SJCRH30 (cell line): ENCODE measurements around the gene PARD3. TPM values are rescaled to one million over a fixed set of nuclear protein-coding genes. Genes with fewer than 3 reads are reported as not detected.

ENCODE experiments used
- DNase-seq, 2 experiments: peaks; one replicate each; pipeline ENCODE4 v3.0.0-alpha.2; 2015 to 2020
- H3K27ac ChIP-seq: fragments of 250-450 bp; sonication (Bioruptor Pico); 2 replicates; pipeline ENCODE4 v1.5.1; 2020; ENCODE audit warnings: mild to moderate bottlenecking, moderate library complexity
- H3K27me3 ChIP-seq: fragments of 250-450 bp; sonication (Bioruptor Pico); 2 replicates; pipeline ENCODE4 v1.5.1; 2020; ENCODE audit warnings: mild to moderate bottlenecking, moderate library complexity
- H3K36me3 ChIP-seq: fragments of 250-450 bp; sonication (Bioruptor Pico); 2 replicates; pipeline ENCODE4 v1.5.1; 2020; ENCODE audit warnings: mild to moderate bottlenecking, moderate library complexity
- H3K4me1 ChIP-seq: fragments of 250-450 bp; sonication (Bioruptor Pico); 2 replicates; pipeline ENCODE4 v1.5.1; 2020; ENCODE audit warnings: mild to moderate bottlenecking, moderate library complexity
- H3K4me3 ChIP-seq: fragments of 250-450 bp; sonication (Bioruptor Pico); 2 replicates; pipeline ENCODE4 v1.5.1; 2020; ENCODE audit warnings: mild to moderate bottlenecking, moderate library complexity
- H3K9me3 ChIP-seq: fragments of 250-450 bp; sonication (Bioruptor Pico); replicated peaks from 2 replicates; pipeline ENCODE4 v1.5.1; 2020; ENCODE audit warnings: mild to moderate bottlenecking, moderate library complexity
- total RNA-seq: library from RNA; depleted of rRNA; stranded (reverse); fragments of >200 nt; shearing (Covaris generic); gene quantifications from 2 replicates; pipeline ENCODE4 v1.2.3, GENCODE V29; 2014

The PARD3 gene
- total RNA-seq, 1 experiment from 2014 or later: 58.7 TPM

DNA sequence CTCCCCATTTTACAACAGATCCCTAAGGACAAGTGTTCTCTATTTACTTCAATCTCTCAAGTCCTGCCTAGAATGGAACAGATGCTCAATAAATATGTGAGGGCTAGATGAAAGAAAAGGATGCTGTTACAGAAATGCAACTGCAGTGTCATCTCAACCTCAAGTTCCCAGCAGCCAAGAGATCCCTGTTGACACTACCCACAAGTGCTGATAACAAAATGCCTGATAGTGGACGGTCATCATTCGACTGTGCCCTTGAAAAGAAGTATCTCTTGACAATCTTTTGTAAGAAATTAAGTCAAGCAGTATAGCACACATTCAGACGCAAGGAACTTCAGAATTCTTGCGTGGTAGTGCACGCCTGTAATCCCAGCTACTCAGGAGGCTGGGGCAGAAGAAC, 133.2 kb downstream of the PARD3 start:
- Histone ChIP-seq H3K36me3 (no peaks in the 10 kb centered on the region), H3K4me3 (no peak overlapping the region), H3K27ac (no peak overlapping the region), H3K4me1 (no peaks in the 10 kb centered on the region), H3K9me3 (no peaks in the 10 kb centered on the region), H3K27me3 (no peaks in the 10 kb centered on the region)
- no peak for DNase-seq

DNA sequence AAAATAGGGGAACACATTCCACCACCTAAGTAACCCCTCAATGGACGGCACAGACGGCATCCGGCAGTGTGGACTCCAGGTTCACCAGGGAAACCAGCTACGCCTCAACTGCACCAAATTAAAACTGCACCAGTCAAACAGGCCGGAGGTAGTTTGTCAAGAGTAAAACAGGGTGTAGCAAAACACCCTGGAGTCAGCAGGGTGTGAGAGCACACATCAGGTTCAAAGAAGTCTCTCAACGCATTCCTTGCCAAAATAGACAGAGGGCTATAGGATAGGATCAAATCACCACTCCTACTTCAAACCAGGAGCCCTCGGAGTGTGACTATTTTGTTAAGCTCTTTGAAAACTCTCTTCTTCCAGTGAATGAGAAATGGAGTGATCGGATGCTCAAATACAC, 135.9 kb downstream of the PARD3 start:
- H3K4me1 ChIP-seq: no peaks in the 10 kb centered on the region
- H3K9me3 ChIP-seq: no peaks in the 10 kb centered on the region
- no peak for DNase-seq

DNA sequence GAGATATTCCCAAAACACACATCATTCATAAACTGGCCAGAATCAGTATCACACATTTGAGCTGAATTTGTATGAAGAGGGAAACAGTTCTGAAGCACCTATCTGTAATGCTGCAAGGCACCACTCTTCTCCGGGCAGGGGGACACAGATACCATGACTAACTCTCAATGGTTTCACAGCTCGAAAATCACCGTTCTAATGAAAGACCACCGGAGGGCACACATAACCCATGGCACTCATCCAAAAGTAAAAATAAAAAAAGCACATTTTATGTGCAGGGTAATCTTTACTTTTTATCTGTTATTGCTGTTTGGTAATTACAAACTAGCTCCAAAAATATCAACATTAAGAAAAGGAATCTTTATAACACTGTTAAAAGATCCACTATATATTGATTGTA, 137.5 kb downstream of the PARD3 start:
- Histone ChIP-seq H3K4me1 (no peaks in the 10 kb centered on the region), H3K36me3 (no peaks in the 10 kb centered on the region), H3K27ac (no peak overlapping the region), H3K4me3 (no peak overlapping the region), H3K9me3 (no peaks in the 10 kb centered on the region), H3K27me3 (no peaks in the 10 kb centered on the region)
- peak; percentile 13 to 43 for DNase-seq

More for the DNA sequence above, 135.9 kb downstream of the PARD3 start:
- H3K27ac ChIP-seq: no peak overlapping the region
- H3K27me3 ChIP-seq: no peaks in the 10 kb centered on the region
- no peak overlapping the region for H3K4me3 ChIP-seq
- H3K36me3 ChIP-seq: no peaks in the 10 kb centered on the region

DNA sequence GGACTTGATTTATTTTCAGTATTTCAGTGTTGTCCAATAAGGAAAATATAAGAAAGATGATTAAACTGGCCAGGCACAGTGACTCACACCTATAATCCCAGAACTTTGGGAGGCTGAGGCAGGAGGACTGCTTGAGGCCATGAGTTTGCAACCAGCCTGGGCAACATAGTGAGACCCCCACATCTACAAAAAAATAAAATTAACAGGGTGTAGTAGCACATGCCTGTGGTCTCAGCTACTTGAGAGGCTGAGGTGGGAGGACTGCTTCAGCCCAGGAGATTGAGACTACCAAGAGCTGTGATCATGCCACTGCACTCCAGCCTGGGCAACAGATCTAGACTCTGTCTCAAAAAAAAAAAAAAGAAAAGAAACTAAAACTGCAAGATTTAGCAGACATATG, 138.0 kb downstream of the PARD3 start:
- no peaks in the 10 kb centered on the region for H3K4me1 ChIP-seq
- no peaks in the 10 kb centered on the region for H3K9me3 ChIP-seq
- no peak overlapping the region for H3K27ac ChIP-seq
- H3K4me3 ChIP-seq: no peak overlapping the region
- no peak for DNase-seq
- no peaks in the 10 kb centered on the region for H3K36me3 ChIP-seq
- H3K27me3 ChIP-seq: no peaks in the 10 kb centered on the region

DNA sequence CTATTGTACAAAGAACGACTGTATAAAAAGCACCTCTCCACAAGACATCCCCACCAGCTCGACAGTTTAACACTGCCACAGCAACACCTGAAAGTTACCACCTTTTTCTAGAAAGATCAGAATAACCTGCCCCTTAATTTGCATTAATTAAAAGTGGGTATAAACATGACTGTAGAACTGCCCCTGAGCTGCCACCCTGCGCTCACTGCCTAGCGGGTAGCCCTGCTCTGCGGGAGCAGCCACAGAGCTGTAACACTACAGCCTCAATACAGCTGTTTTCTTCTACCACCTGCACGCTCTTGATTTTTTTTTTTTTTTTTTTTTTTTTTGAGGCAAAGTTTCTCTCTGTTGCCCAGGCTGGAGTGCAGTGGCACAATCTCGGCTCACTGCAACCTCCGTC, 140.9 kb downstream of the PARD3 start:
- H3K27ac ChIP-seq: no peak overlapping the region
- H3K9me3 ChIP-seq: no peaks in the 10 kb centered on the region
- no peak overlapping the region for H3K4me3 ChIP-seq
- no peaks in the 10 kb centered on the region for H3K36me3 ChIP-seq
- H3K4me1 ChIP-seq: no peaks in the 10 kb centered on the region
- H3K27me3 ChIP-seq: no peaks in the 10 kb centered on the region
- DNase-seq: no peak

DNA sequence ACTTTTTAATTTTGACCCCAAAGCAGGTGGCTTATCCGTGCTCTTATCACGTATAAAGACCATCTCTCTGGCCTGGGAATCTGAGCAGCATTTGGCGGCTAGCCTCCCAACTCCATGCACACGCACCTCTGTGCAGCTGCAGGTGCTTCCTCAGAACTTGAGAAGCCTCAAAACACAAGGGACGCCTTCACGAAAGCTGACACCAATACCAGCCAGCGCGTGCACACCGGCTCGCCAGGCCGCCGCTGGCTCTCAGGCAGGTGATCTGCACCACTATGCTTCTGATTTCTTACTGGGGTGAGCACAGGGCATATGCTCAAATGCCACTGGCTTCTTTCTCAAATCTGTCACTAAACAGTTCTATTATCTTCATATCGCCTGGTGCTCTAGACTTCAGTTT, 145.0 kb downstream of the PARD3 start:
- H3K4me1 ChIP-seq: peaks cover 7% of the 10 kb centered on the region; the same call in 1 of the 2 replicates
- H3K9me3 ChIP-seq: no peaks in the 10 kb centered on the region
- no peaks in the 10 kb centered on the region for H3K36me3 ChIP-seq
- H3K4me3 ChIP-seq: no peak overlapping the region
- H3K27me3 ChIP-seq: no peaks in the 10 kb centered on the region
- H3K27ac ChIP-seq: no peak overlapping the region
- no peak for DNase-seq

DNA sequence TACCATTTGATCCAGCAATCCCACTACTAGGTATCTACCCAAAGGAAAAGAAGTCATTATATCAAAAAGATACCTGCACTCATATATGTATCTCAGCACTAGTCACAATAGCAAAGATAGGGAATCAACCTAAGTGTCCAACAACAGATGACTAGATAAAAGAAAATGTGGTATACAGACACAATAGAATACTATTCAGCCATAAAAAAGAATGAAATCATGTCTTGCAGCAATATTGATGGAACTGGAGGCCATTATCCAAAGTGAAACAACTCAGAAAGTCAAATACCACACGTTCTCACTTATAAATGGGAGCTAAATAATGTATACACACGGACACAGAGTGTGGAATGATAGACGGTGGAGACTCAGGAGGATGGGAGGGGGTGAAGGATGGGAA, 146.0 kb downstream of the PARD3 start:
- Histone ChIP-seq H3K4me3 (no peak overlapping the region), H3K27ac (no peak overlapping the region)
- DNase-seq: no peak

DNA sequence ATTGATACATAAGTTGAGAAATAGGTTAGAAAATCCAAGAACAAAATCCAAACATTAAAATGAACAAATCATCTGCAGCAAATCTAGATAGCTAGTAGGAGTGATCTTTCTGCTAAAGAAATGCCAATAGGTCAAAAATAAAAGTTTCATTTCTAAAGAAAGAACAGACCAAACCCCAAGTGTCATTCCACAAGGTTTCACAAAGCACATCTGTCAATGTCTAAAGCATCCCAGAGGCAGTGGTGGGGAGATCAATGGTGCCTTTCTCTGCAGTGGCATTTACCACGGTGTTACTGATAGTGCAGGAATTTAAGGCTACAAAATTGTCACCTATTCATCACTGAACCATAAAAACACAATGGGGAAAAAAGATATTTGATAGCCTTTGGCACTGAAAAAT, 147.9 kb downstream of the PARD3 start:
- DNase-seq: no peak
- no peak overlapping the region for H3K27ac ChIP-seq

More for the DNA sequence above, 146.0 kb downstream of the PARD3 start:
- H3K9me3 ChIP-seq: no peaks in the 10 kb centered on the region
- H3K36me3 ChIP-seq: no peaks in the 10 kb centered on the region
- peaks cover 7% of the 10 kb centered on the region; the same call in 1 of the 2 replicates for H3K4me1 ChIP-seq
- H3K27me3 ChIP-seq: no peaks in the 10 kb centered on the region

DNA sequence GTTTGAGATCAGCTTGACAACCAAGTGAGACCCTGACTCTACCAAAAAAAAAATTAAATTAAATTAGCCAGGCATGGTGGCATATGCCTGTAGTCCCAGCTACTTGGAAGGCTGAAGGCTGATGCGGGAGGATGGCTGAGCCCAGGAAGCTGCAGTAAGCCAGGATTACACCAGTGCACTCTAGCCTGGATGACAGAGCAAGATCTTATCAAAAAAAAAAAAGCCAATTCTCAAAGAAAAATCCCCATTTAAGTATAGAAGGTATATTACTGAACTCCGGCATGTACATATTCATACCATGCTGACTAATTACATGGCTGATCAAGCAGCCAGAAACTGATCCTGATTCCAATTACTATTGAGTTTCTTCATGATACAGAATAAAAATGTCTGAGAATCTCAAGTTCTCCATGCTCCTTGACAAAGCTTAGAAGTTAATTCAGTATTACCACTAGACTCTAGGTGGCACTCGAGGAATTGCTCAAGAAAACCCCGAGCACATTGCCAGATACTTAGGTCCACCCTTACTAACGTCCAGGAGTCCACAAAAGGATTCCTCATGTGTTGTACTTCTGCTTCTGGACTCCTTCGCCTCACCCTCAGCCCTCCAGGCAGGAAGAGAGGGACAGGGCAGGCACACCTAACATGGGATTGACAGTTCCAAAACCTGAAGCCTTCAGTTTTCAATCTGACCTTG, 148.9 kb downstream of the PARD3 start:
- DNase-seq: peak; percentile 32 to 70
- Histone ChIP-seq H3K36me3 (no peaks in the 10 kb centered on the region), H3K27ac (no peak overlapping the region), H3K4me1 (peaks cover 15% of the 10 kb centered on the region), H3K9me3 (no peaks in the 10 kb centered on the region), H3K4me3 (no peak overlapping the region), H3K27me3 (no peaks in the 10 kb centered on the region)

More for the DNA sequence above, 147.9 kb downstream of the PARD3 start:
- Histone ChIP-seq H3K4me1 (peaks cover 15% of the 10 kb centered on the region), H3K4me3 (no peak overlapping the region), H3K9me3 (no peaks in the 10 kb centered on the region), H3K36me3 (no peaks in the 10 kb centered on the region), H3K27me3 (no peaks in the 10 kb centered on the region)

DNA sequence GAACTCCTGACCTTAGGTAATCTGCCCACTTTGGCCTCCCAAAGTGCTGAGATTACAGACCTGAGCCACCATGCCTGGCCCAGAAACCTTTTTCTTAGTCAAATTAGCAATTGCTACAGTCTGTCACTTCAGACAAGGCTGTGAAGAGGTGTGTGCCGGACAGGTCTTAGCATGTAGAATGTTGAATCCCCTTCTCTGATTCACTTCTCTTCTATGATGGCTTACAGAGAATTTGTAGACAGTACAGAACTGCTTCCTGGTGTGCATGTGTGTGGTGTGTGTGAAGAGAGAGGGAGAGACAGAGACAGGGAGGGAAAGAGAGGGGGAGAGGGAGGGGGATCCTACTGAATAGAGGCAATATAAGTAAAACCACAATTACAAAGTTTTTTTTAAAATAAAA, 150.4 kb downstream of the PARD3 start:
- H3K9me3 ChIP-seq: no peaks in the 10 kb centered on the region
- H3K4me3 ChIP-seq: no peak overlapping the region
- no peak for DNase-seq
- H3K4me1 ChIP-seq: peaks cover 15% of the 10 kb centered on the region
- H3K36me3 ChIP-seq: no peaks in the 10 kb centered on the region
- H3K27me3 ChIP-seq: no peaks in the 10 kb centered on the region
- no peak overlapping the region for H3K27ac ChIP-seq

DNA sequence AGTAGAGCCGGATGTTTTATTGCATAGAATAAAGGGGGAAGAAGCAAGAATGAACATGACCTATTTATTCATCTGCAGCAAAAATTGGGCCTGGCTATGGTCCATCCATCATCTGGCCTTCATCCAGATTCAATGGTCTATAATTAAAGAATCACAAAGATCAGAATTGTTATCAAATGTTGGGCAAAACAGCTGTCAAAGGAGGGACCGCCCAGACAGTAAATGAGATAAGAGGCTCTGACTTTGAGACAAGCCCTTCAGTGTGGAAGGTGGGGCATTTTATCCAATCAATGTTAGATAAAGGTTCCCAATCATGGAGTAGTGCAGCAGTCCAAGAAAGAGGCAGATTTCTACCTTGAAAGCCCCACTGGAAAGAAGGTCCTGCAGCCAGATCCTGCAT, 153.5 kb downstream of the PARD3 start:
- no peak overlapping the region for H3K27ac ChIP-seq
- H3K9me3 ChIP-seq: no peaks in the 10 kb centered on the region
- no peak overlapping the region for H3K4me3 ChIP-seq
- H3K36me3 ChIP-seq: no peaks in the 10 kb centered on the region
- peaks cover 9% of the 10 kb centered on the region for H3K4me1 ChIP-seq
- no peak for DNase-seq
- H3K27me3 ChIP-seq: no peaks in the 10 kb centered on the region

DNA sequence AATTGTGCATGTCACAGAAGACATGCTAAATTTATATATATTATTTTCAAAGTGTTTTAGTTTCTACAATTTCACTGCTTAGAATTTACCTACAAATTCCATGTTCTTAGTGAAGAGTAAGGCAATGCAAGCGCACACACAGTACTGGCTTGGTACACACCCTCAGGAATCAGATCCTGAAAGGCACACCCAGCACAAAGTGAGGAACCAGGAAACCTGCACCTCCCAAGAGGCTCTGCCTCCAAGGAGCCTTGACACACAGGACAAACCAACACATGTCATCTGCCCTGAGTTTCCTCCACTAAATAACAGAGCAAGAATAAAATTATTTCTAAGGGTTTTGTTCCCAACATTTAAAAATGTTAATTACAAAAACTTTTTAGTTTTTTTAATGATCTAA, 156.2 kb downstream of the PARD3 start:
- H3K27me3 ChIP-seq: no peaks in the 10 kb centered on the region
- no peaks in the 10 kb centered on the region for H3K9me3 ChIP-seq
- no peak overlapping the region for H3K4me3 ChIP-seq
- H3K36me3 ChIP-seq: no peaks in the 10 kb centered on the region
- DNase-seq: no peak
- no peak overlapping the region for H3K27ac ChIP-seq
- peaks cover 11% of the 10 kb centered on the region for H3K4me1 ChIP-seq

DNA sequence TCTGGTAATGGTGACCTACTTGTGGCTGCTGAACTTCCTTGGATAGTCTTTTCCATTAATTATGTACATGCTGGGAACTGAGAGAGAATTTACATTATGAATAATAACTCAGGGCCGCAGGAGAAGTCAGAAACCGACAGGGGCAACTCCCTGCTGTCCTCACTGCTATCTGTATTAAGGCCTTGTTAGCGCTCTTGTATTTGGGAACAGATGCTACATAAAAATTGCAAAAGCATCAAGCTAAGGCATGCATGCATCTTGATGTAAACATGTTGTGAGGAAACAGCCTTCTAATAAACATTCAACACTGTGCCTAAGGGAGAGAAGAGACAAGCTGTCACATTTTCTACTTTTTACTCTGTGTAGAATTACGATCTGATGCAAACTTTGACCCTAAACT, 158.4 kb downstream of the PARD3 start:
- Histone ChIP-seq H3K27ac (no peak overlapping the region), H3K36me3 (no peaks in the 10 kb centered on the region), H3K4me1 (peaks cover 3% of the 10 kb centered on the region; the same call in 1 of the 2 replicates), H3K4me3 (no peak overlapping the region), H3K27me3 (no peaks in the 10 kb centered on the region), H3K9me3 (no peaks in the 10 kb centered on the region)
- DNase-seq: no peak

DNA sequence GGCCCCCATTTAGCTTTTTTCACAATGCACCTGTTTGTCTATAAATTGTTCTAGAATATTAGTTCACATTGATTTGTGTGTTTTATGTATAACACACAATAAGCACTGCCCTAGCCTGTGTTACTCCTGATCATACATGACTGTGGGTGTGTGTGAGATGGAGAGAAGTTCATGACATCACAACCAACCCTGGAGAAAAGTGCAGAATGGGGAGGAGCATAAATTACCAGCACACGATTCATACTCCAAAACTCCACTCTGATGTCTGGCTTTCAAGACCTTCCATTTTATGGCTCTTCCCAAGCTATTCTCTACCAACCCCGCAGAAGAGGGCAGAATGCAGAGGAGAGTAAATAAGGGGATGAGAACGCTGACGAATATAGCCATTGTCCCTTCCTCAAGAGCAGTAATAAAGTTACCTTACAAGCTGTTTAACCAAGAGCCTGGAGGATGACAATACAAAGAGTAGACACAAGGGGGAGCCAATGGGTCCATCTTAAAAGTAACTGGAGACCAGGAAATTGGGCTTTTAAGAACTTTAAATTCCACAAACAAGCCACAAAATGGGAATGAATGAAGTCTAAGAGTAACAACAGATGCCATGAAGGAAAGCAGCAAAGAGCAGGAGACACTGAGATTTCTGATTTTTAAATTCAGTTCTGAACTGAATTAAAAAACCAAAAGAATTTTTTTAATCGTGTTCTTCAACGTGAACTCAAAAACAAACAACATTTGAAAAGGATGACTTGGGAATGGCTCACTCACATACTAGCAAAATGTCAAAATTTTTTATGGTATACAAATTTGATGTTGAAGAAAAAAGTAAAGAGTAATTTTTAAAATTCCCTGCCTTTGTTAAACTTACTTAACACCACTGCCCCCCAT, 159.6 kb downstream of the PARD3 start:
- Histone ChIP-seq H3K4me3 (no peak overlapping the region), H3K9me3 (no peaks in the 10 kb centered on the region), H3K27me3 (no peaks in the 10 kb centered on the region), H3K4me1 (peaks cover 3% of the 10 kb centered on the region; the same call in 1 of the 2 replicates), H3K36me3 (no peaks in the 10 kb centered on the region), H3K27ac (no peak overlapping the region)
- peak; percentile 35 to 81 for DNase-seq

DNA sequence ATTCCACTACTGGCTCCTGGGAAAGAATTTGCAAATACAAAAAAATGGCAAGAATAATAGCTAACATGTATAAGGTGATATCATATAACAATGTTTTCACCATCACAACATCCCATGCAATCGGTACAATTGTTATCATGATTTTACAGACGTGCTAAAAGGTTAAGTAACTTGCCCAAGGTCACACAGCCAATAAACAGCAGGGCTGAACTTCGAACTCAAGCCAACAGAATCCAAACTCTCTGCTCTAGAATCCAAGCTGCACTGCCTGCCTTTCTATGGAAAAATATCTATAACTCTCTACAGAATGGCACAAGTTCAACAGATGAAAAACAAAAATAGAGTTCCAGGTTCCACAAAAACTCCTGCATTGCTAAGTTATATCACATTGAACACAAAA, 160.9 kb downstream of the PARD3 start:
- Histone ChIP-seq H3K36me3 (no peaks in the 10 kb centered on the region), H3K9me3 (no peaks in the 10 kb centered on the region), H3K27ac (no peak overlapping the region), H3K27me3 (no peaks in the 10 kb centered on the region), H3K4me1 (peaks cover 3% of the 10 kb centered on the region; the same call in 1 of the 2 replicates), H3K4me3 (no peak overlapping the region)
- DNase-seq: no peak
